GM19193 (cell line): ENCODE measurements around the gene CCDC107.

Source experiments
- POLR2A ChIP-seq: IDR thresholded peaks from 4 replicates; pipeline ENCODE4 v1.6.1; 2011; ENCODE audit not compliant: insufficient read depth, insufficient read length; ENCODE audit errors: extremely low read depth

CCDC107 gene

DNA sequence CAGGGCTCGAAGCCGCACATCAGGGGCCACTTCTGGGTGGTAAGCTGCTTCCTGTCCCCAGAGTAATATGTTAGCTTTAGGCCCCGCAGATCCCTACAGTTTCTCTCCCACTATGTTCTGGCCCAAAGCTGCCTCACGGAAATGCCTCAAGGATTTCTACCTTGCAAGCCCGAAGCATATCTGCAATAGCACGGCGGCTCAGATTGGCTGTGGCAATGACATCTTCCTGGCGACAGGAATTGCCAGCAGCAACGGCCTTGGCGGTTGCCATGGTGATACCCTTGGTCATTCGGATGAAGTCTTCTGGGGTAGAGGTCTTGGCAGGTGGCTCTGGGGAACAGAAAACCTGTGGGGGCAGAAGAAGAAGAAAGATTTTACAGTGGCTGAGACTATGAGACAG is 41.9 kb downstream of the CCDC107 start:
- TF ChIP-seq POLR2A: no peak

GRCh38 chr9:35700942-35701341 is 42.9 kb downstream of the CCDC107 start:
- no peak for TF ChIP-seq POLR2A

DNA sequence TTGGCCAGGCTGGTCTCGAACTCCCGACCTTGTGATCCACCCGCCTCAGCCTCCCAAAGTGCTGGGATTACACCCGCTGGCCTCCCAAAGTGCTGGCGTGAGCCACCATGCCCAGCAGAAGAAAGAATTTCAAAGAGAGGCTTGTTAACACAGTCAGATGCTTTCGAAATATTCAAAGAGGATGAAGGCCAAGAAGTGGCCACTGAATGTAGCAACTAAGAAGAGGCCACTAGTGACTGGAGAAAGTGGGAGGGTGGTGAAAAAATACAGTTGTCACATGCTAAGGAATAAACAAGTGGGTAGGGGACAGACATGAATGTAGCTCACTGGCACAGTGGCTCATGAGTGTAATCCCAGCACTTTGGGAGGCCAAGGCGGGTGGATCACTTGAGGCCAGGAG is 44.6 kb downstream of the CCDC107 start:
- TF ChIP-seq POLR2A: no peak

DNA sequence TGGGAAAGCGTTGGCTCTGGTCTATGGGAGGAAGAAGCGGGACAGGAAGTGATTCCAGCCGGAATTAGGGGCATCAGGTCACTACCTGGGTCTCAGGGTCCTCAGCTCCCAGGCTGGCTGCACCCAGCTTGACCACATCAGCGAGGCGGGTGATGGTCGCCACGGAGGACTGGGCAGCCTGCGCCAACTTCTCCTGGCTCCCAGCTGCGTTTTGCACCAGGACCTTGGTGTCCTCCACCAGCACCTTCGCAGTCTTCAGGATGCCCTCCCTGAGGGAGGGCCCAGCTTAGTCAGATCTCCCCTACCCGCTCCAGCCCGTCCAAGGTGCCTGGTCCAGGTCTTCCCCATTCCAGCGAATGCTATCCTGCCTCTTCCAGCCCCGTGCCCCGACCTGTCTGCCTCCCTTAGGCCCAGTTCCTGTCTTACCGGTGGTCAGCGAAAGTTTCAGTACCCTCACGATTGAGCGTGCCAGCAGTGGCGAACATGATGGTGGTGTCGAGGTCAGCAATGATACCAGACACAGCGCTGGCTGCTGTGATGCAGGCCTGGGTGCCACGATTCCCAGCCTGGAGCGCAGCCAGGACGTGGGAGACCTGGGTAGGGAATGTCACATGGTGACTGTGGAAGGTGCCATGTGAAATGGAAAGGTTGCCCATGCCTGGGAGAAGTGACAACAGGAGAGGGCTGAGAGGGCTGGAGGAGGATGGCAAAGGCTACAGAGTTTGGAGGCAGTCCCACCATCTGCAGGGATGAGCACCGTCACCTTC is 46.0 kb downstream of the CCDC107 start:
- TF ChIP-seq POLR2A: no peak

- TF ChIP-seq POLR2A: no peak
Observed at GRCh38 chr9:35705372-35705771, 47.3 kb downstream of the CCDC107 start.

- no peak for TF ChIP-seq POLR2A
Observed at GRCh38 chr9:35705836-35706430, 47.8 kb downstream of the CCDC107 start.

DNA sequence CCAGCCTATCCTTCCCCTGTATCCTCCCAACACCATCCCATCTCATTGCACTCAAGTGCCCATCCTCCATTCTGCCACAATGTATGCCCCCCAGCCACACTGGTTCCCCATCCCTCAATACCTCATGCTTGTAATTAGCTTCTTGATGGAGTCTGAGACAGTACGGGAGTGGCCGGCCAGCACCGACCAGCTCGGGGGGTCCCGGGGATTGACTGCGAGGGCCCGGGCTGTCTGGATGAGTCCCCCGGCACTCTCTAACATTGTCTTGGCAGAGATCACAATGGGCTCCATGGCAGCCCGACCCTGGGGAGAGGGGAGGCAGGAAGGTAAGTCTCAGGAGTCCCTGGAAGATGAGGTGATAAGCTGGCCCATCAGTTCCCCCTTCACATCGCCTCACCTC is 48.9 kb downstream of the CCDC107 start:
- TF ChIP-seq POLR2A: no peak

- TF ChIP-seq POLR2A: no peak
Observed at GRCh38 chr9:35708146-35708545, 50.1 kb downstream of the CCDC107 start.

GRCh38 chr9:35710818-35711500 is 52.9 kb downstream of the CCDC107 start:
- no peak for TF ChIP-seq POLR2A
